Brain microvascular endothelial cell (primary cell): ENCODE data around the gene SPRY1.

Experiments
- DNase-seq: peaks from one replicate; pipeline ENCODE4 v3.0.0-alpha.2; 2020
- H3K27ac ChIP-seq: fragments of 250-450 bp; sonication (Bioruptor Pico); 2 replicates; pipeline ENCODE4 v1.5.1; 2020; ENCODE audit warnings: mild to moderate bottlenecking, moderate library complexity
- H3K27me3 ChIP-seq: fragments of 250-450 bp; sonication (Bioruptor Pico); replicated peaks from 2 replicates; pipeline ENCODE4 v1.5.1; 2020; ENCODE audit warnings: mild to moderate bottlenecking
- H3K36me3 ChIP-seq: fragments of 250-450 bp; sonication (Bioruptor Pico); replicated peaks from 2 replicates; pipeline ENCODE4 v1.5.1; 2020; ENCODE audit warnings: mild to moderate bottlenecking
- H3K4me3 ChIP-seq: 2 replicates; pipeline ENCODE4 v1.5.1; 2011; ENCODE audit warnings: low read depth, mild to moderate bottlenecking, control low read depth, low read length, moderate library complexity
- in situ Hi-C: cut with HindIII; loops from 2 replicates; pipeline ENCODE4 v1.10.0; 2017; ENCODE audit warnings: low sequenced_read_pairs, low pct_ligation_motif_present
- TF ChIP-seq, protein P1 (sequence below): IDR thresholded peaks from 2 replicates; pipeline ENCODE4 v1.5.1; 2011; ENCODE audit warnings: low read depth, mild to moderate bottlenecking, moderate library complexity, low read length, control low read depth, inconsistent platforms; ENCODE audit errors: missing control alignments

The SPRY1 gene

DNA sequence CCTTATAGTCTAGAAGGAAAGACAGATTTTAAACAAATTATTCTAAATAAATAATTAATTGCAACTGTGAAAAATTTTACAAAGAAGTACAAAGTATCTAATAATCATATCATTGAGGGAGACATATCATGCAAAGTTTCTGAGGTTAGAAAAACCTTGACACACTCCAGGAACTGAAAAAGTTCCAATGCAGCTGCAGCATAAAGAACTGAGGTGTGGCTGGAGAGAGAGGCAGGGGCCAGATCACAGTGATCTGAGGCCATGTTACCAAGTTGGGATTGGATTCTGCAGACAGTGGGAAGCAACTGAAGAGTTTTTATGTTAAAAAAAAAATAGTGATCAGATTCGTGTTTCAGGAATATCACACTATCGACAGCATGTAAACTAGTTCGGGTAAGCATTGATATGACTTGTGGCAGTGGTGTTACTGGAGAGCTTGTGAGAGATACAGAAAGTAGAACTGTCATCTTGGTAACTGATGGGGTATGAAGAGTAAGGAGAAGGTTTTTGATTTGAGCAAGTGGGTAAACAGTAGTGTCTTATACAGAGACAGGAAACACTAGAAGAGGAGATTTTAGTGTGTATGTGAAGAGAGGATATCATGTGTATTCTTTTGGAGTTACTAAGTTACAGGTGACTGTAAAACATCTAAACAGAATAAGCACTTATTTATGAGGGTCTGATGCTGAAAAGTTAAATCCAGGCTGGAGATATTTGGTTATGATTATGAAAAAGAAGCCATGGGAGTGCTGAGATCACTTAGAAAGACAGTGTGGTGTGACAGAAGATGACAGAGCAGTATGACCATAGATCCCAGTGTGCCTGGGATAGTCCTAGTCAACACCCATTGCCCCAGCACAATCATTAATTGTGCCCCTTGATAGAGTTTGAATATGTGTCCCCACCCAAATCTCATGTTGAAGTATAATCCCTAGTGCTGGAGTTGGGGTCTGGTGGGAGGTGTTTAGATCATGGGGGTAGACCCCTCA, 15.6 kb upstream of the SPRY1 start:
- H3K27ac ChIP-seq = no peak overlapping the region
- in situ Hi-C loops = no loop called here
- no peaks in the 10 kb centered on the region for H3K36me3 ChIP-seq
- DNase-seq = no peak
- TF ChIP-seq, protein P1, sequence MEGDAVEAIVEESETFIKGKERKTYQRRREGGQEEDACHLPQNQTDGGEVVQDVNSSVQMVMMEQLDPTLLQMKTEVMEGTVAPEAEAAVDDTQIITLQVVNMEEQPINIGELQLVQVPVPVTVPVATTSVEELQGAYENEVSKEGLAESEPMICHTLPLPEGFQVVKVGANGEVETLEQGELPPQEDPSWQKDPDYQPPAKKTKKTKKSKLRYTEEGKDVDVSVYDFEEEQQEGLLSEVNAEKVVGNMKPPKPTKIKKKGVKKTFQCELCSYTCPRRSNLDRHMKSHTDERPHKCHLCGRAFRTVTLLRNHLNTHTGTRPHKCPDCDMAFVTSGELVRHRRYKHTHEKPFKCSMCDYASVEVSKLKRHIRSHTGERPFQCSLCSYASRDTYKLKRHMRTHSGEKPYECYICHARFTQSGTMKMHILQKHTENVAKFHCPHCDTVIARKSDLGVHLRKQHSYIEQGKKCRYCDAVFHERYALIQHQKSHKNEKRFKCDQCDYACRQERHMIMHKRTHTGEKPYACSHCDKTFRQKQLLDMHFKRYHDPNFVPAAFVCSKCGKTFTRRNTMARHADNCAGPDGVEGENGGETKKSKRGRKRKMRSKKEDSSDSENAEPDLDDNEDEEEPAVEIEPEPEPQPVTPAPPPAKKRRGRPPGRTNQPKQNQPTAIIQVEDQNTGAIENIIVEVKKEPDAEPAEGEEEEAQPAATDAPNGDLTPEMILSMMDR = no peak
- H3K4me3 ChIP-seq = no peak overlapping the region
- no peaks in the 10 kb centered on the region for H3K27me3 ChIP-seq

DNA sequence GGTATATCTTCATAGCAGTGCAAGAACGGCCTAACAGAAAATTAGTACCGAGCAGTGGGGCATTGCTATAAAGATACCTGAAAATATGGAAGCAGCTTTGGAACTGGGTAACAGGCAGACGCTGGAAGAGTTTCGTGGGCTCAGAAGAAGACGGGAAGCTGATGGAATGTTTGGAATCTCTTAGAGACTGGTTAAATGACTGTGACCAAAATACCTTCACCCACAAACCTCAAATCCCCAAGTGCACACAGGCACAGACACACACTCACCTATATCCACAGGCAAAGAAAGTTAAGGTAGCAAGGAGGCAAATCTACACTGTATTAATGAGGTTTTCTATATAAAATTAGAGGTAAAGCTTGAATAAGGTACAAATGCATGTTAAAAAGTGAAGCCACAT, 14.6 kb upstream of the SPRY1 start:
- DNase-seq = no peak
- Histone ChIP-seq H3K27me3 (no peaks in the 10 kb centered on the region), H3K27ac (no peak overlapping the region), H3K36me3 (no peaks in the 10 kb centered on the region), H3K4me3 (no peak overlapping the region)
- in situ Hi-C loops = no loop called here
- TF ChIP-seq, protein P1 = no peak

DNA sequence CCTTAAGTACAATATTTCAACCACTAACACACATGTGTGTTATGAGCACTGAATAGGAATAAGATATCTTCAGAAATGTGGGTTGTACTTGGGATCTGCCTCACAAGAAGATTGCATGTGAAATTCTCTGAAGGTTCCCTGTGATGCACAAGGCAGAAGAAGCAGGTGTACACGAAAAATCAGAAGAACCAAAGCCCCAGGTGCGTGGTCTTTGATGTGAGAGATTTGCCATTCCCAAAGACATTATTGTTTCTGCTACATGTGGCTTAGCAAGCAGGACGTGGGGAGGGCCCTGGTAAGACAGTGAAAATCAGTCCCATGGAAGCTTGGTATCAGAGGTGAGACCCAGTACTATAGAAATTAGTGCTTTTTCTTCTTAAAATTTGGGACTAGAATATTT, 13.0 kb upstream of the SPRY1 start:
- TF ChIP-seq, protein P1 = no peak
- Histone ChIP-seq H3K4me3 (no peak overlapping the region), H3K27me3 (no peaks in the 10 kb centered on the region), H3K36me3 (no peaks in the 10 kb centered on the region), H3K27ac (no peak overlapping the region)
- DNase-seq = no peak
- in situ Hi-C loops = no loop called here

DNA sequence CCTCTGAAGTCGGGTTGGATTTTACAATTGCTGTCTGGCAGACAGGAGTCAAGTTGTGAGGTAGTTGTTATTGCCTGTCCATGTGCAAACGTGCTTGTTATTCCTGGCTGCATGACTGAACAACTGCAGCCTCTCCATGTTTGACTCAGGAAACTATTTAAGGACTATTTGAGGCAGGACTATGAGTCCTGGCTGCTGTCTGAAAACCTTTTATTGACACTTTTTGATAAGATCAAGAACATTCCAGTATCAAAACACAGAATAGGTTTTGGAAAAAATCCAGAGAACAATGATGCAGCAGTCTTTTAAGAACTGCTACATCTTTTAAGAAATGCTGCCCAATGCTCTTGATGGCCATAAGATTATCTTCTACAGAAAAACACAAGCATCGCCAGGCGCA, 10.0 kb upstream of the SPRY1 start:
- in situ Hi-C loops = no loop called here
- TF ChIP-seq, protein P1 = no peak
- Histone ChIP-seq H3K27me3 (no peaks in the 10 kb centered on the region), H3K36me3 (no peaks in the 10 kb centered on the region), H3K27ac (no peak overlapping the region), H3K4me3 (no peak overlapping the region)
- peak; percentile 9 for DNase-seq

DNA sequence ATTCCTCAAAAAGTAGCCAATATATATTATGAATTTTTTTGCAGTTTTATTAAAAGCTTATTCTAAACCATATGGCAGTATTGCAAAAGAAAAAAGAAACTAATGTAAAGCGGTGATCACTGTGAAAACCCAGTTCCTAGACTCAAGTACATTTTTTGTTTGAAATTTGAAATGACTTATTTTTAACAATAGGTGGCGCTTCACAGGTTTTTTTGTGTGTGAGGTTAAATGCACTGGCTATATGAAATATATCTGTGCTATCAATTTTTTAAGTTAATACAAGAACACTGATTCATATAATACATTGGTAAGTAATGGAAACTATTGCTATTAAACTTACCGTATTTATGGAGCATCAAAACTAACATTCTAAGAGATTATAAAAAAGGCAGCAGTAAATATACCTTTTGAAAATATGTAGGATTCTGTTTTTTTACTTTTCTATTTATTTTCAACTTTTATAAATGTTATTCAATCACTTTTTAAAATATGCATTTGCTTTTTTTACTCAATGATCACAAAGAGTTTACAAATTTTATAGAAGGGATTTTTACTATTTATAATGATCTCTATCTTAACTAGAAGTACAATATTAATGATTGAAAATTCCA, 5.6 kb upstream of the SPRY1 start:
- Histone ChIP-seq H3K27me3 (no peaks in the 10 kb centered on the region), H3K27ac (no peak overlapping the region), H3K36me3 (no peaks in the 10 kb centered on the region), H3K4me3 (no peak overlapping the region)
- in situ Hi-C loops = no loop called here
- DNase-seq = no peak
- TF ChIP-seq, protein P1 = peak; percentile 28
